ENCODE results near the gene CYTH3.
"Not testable (repeated sequence)": the region's sequence is repeated elsewhere in the genome, so short reads cannot be mapped to it uniquely, and the experiment has no call there.

CYTH3 gene

GRCh38 chr7:6228361-6229229 lies 43.8 kb downstream of the CYTH3 start:
- no peak for DNase-seq

DNA sequence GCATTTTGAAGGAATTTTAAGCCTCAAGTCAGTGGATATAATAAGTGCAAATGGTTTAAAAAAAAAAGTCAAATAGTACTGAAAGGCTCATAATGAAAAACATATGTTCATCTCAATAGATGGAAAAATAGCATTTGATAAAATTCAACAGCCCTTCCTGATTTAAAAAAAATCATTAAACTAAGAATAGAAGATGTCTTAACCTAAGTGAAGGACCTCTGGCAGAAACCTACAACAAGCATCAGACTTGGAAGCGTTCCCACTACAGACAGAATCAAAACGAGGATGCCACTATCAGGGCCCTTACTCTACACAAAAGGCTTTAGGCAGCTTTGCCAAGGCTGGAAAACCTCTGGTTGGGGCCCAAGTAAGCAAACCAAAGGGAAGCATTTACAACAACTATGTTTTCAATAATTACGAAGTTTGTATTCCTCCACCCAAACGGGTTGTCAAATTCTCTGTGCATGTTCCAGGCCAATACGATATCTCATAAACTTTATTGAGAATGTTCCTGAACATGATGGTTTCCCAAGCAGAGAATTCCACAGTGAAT lies 45.1 kb downstream of the CYTH3 start:
- DNase-seq = no peak

GRCh38 chr7:6226194-6226799 lies 46.1 kb downstream of the CYTH3 start:
- no peak for DNase-seq

- DNase-seq = not testable (repeated sequence)
These were observed 49.0 kb downstream of the CYTH3 start for GRCh38 chr7:6223411-6223810.

DNA sequence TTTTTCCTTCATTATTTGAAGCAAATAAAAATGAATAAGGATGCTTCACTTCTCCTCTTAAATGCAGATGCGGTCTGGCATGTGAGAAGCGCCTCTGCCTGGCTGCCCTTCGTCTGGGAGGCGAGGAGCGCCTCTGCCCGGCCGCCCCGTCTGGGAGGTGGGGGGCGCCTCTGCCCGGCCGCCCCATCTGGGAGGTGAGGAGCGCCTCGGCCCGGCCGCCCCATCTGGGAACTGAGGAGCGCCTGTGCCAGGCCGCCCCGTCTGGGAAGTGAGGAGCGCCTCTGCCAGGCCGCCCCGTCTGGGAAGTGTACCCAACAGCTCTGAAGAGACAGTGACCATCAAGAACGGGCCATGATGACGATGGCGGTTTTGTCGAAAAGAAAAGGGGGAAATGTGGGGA lies 49.4 kb downstream of the CYTH3 start:
- not testable (repeated sequence) for DNase-seq

DNA sequence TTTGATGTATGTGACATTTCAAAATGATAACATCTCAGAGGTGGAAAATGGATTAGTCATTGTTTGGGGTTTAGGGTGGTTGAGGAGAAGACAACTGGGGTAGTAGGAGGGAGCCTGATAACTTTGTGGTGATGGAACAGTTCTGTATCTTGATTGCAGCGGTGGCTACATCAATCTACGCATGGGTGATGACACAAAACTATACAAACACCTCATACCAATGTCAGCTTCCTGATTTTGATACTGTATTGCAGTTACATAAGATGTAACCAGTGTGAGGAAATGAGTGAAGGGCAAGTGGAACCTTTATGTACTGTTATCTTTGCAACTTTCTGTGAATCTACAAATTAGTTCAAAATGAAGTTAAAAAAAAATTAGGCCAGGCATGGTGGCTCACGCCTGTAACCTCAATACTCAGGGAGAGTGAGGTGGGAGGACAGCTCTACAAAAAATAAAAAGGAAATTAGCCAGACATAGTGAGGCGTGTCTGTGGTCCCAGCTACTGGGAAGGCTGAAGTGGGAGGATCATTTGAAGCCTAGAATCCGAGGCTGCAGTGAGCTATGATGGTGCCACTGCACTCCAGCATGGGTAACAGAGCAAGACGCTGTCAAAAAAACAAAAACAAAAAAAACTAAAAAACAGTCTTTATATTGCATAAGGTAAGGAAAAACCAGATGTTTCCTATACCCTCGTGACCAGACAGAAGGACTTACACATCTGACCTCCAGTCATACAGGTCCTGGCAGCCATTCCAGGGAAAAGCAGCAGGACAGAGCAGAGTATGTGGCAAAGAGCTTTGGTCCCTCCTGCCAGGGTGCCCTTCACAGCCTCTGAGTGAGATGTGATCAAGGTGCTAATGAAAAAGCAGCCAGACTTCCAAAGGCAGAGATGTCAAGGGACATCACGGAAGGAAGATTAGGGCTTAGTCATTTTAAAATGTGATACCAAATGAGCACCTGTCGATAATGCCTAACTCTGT lies 50.8 kb downstream of the CYTH3 start:
- no peak for DNase-seq

DNA sequence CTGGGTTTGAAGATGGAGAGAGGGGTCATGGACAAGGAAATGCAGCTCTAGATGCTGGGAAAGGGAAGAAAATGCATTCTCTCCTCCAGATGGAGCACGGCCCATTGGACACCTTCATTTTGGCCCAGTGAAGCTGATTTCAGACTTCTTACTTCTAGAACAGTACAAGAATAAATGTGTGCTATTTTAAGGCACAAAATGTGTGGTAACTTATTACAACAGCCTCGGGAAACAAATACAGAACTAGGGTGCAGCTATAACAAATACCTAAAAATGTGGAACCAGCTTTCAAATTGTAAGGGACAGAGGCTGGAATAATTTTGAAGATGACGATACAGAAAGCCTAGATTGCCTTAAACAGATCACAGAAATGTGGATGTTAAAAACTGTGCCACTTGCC lies 54.1 kb downstream of the CYTH3 start:
- no peak for DNase-seq

DNA sequence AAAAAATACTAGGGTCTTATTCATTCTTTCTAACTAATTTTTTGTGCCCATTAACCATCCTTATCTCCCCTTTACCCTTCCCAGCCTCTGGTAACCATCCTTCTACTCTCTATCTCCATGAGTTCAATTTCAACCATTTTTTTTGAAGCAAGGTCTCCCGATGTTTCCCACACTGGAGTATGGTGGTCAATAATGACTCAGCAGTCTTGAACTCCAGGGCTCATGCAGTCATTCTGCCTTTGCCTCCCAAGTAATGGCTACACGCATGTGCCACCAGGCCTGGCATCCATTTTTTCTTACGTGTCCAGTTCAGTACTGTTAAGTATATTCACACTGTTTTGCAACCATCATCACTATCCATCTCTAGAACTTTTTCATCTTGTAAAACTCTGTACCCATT lies 60.4 kb downstream of the CYTH3 start:
- no peak for DNase-seq

DNA sequence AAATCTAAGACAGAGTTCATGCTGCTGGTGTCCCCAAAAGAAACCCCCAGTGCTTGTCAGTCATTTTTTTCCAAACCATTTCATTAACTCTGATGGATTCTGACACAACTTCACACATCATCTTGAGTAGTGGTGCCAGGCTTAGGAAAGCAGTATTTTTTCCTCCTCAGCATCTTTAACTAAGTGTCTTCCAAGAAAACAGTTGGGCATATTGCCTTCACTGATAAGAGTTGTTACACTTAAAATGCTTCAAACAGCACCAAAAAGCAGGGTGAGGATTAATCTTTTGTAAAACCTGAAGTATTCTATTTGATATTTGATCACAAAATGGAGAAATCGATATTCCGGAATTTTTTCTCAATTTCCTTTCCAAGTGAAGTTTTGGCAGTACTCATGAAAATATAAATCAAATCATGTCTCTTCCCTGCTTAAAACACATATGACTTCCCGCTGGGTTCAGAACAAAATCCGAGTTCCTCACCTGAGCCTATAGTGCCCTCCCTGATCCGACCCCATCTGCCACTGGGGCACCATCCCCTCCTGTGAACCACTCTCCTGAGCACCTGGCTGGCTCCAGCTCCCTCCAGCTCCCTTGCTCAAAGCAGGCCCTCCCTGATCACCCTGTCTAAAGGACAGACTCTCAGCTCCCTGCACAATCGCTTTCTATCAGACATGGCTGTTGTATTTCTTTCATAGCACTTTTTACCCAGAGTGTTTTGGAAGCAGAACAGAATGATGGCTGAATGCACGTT lies 61.6 kb downstream of the CYTH3 start:
- no peak for DNase-seq

DNA sequence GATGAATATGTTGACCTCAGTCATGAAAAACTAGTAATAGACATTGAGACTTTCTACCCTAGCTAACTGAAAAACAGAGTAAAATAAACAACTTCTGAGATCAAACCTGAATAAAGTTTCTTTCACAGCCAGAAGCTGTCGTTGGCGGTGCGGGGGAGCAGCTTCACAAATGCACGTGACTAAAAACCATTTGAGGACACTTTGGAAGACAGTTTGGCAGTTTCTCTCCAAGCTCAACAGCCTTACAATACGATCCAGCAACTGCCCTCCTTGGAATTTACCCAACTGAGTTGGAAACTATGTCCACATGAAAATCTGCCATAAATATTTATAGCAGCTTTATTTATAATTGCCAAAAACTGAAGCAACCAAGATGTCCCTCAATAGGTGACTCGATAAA lies 63.1 kb downstream of the CYTH3 start:
- DNase-seq = no peak

DNA sequence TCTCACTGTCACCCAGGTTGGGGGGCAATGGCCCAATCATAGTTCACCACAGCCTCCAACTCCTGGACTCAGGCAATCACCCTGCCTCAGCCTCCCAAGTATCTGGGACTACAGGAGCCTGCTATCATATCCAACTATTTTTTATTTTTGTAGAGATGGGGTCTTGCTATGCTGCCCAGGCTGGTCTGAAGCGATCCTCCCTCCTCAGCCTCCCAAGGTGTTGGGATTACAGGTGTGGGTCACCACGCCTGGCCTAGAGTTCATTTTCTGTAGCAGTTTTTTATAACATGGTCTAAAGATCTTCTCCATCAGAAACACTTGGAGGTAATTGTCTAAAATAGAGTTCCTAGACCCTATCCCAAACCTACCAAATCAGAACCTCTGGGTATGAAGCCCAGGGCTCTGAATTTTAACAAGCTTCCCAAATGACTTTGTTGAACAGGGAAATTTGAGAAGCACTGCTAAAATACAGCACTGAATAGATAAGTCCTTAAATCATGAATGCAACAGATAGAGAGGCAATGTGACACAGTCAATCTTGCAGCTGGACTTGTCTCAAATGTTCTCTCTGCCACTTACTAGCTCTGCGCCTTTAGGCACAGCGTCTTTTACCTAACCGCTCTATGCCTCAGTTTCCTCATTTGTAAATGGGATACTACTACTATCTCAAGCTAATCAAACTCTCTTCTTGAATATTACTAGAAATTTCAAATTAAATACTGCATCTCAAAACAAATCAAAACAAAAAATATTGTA lies 63.7 kb downstream of the CYTH3 start:
- no peak for DNase-seq

DNA sequence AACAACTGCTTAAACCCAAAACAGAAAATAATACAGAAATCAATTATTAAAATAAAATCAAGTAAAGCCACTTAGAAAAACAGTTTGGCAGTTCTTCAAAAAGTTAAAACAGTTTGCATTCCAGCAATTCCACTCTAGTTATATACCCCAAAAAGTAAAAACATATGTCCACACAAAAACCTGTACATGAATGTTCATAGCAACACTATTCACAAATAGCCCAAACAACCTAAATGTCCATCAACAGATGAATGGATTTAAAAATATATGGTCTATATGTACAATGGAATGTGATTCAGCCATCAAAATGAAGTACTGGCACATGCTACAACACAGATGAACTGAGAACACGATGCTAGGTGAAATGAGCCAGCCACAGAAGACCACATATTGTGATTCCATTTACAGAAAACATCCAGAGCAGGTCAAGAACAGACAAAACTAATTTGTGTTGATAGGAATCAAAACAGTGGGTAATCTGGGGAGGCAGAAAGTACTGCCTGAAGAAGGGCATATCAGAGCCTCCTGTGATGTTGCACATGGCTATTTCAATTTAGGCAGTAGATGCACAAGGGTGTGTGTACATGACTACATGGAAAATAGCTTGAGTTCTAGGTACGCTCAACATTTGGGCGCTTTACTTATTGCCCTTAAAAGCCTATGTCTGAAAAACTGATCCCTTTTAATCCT lies 66.3 kb downstream of the CYTH3 start:
- DNase-seq = no peak

GRCh38 chr7:6203381-6203780 lies 69.0 kb downstream of the CYTH3 start:
- DNase-seq = no peak

GRCh38 chr7:6202117-6202516 lies 70.3 kb downstream of the CYTH3 start:
- DNase-seq = no peak

GRCh38 chr7:6200971-6201370 lies 71.5 kb downstream of the CYTH3 start:
- no peak for DNase-seq

- no peak for DNase-seq
These were observed 73.5 kb downstream of the CYTH3 start for GRCh38 chr7:6198689-6199595.

DNA sequence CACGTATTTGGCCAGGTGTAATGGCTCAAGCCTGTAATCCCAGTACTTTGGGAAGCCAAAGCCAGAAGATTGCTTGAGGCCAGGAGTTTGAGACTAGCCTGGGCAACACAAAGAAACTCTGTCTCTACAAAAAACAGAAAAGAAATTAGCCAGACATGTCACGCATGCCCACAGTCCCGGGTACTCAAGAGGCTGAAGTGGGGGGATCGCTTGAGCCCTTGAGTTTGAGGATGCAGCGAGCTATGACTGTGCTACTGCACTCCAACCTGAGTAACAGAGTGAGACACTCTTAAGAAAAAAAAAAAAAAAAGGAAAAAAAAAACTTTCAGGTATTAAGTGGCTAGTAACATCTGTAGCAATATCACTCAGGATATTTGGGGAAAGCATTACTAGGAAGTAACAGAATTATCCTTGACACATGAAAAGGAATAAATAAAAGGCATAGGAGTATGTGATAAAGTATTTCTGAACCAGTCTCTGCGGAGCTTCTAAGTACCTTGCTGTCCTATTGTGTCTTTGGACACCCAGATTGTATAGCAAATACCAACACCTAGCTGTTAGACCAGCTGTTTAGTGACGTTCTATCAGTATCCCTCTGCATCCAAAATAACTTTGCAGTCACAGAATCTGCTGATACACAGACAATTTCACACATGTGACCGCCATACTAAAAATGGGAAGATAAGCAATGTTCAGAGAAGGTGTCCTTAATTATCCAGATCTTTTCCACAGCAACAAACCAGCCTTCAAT lies 74.4 kb downstream of the CYTH3 start:
- no peak for DNase-seq

DNA sequence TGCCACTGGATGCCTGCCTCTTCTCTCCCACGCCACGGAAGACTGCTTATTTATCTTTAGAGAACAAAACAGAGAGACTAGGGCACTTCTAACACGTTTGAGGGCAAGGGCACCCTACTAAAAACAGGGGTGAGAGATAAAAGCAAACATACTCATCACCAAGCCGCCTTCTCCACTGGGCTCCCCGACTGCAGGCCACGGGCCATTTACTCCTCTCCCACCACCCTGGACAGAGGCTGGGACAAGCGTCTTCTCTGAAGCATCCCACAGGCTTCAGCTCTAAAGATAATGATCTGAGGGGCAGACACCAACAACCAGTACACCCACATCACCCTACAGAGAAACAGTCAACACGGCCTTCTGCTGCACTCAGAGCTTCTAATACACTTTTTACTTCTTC lies 78.7 kb downstream of the CYTH3 start:
- DNase-seq = no peak

- DNase-seq = not testable (repeated sequence)
These were observed 81.9 kb downstream of the CYTH3 start for GRCh38 chr7:6190563-6190962.

All from activated CD4-positive, alpha-beta T cell treated with anti-CD3 and anti-CD28 coated beads for 1 hour (primary cell).